GM18526 (cell line): ENCODE data around the gene SORL1.

Experiments used
- POLR2A ChIP-seq: IDR thresholded peaks from 3 replicates; pipeline ENCODE4 v1.6.1; 2011; ENCODE audit not compliant: insufficient read length; ENCODE audit errors: extremely low read depth

The SORL1 gene

GRCh38 chr11:121578251-121578976 lies 126.3 kb downstream of the SORL1 start:
- no peak for TF ChIP-seq POLR2A

- TF ChIP-seq POLR2A, result no peak
These were observed 128.0 kb downstream of the SORL1 start for GRCh38 chr11:121580154-121580553.

- no peak for TF ChIP-seq POLR2A
These were observed 129.5 kb downstream of the SORL1 start for GRCh38 chr11:121581607-121582006.

- no peak for TF ChIP-seq POLR2A
These were observed 130.2 kb downstream of the SORL1 start for GRCh38 chr11:121582296-121582695.

- TF ChIP-seq POLR2A, result no peak
These were observed 131.7 kb downstream of the SORL1 start for GRCh38 chr11:121583825-121584224.

GRCh38 chr11:121586750-121587149 lies 134.6 kb downstream of the SORL1 start:
- no peak for TF ChIP-seq POLR2A

GRCh38 chr11:121587182-121587581 lies 135.1 kb downstream of the SORL1 start:
- no peak for TF ChIP-seq POLR2A

- TF ChIP-seq POLR2A, result no peak
These were observed 136.6 kb downstream of the SORL1 start for GRCh38 chr11:121588747-121589146.

- TF ChIP-seq POLR2A, result no peak
These were observed 137.9 kb downstream of the SORL1 start for GRCh38 chr11:121589946-121590537.

GRCh38 chr11:121590772-121591404 lies 138.8 kb downstream of the SORL1 start:
- TF ChIP-seq POLR2A, result no peak

GRCh38 chr11:121591405-121592033 lies 139.4 kb downstream of the SORL1 start:
- no peak for TF ChIP-seq POLR2A

GRCh38 chr11:121592708-121593107 lies 140.6 kb downstream of the SORL1 start:
- TF ChIP-seq POLR2A, result no peak

GRCh38 chr11:121595717-121596161 lies 143.6 kb downstream of the SORL1 start:
- TF ChIP-seq POLR2A, result no peak

GRCh38 chr11:121596195-121597155 lies 144.4 kb downstream of the SORL1 start:
- TF ChIP-seq POLR2A, result no peak

- TF ChIP-seq POLR2A, result no peak
These were observed 151.2 kb downstream of the SORL1 start for GRCh38 chr11:121603316-121603715.

- no peak for TF ChIP-seq POLR2A
These were observed 152.0 kb downstream of the SORL1 start for GRCh38 chr11:121604152-121604551.
